Subcutaneous adipose tissue (tissue), 4 donors: ENCODE data around the gene SPHKAP. TPM values are rescaled to one million over a fixed set of nuclear protein-coding genes. Genes with fewer than 3 reads are reported as not detected.

Experiments used
- CTCF ChIP-seq: fragments of 450-650 bp; IDR thresholded peaks from one replicate; pipeline ENCODE4 v1.5.1; 2016; ENCODE audit warnings: low read depth, mild to moderate bottlenecking, control low read depth, antibody characterized with exemption, moderate library complexity
- total RNA-seq, 4 donors: library from RNA; depleted of rRNA; stranded (reverse); fragments of >200 nt; gene quantifications; one replicate each; pipeline ENCODE4 v1.1.0, GENCODE V29; 2016

SPHKAP gene
- total RNA-seq, 4 donors from 2014 or later, result not detected

GRCh38 chr2:228023619-228024018 lies 157.9 kb downstream of the SPHKAP start:
- TF ChIP-seq CTCF, result no peak

- no peak for TF ChIP-seq CTCF
These were observed 163.2 kb downstream of the SPHKAP start for GRCh38 chr2:228018311-228018710.

- TF ChIP-seq CTCF, result no peak
These were observed 163.7 kb downstream of the SPHKAP start for GRCh38 chr2:228017784-228018183.

GRCh38 chr2:228016402-228016801 lies 165.1 kb downstream of the SPHKAP start:
- TF ChIP-seq CTCF, result no peak

- TF ChIP-seq CTCF, result no peak
These were observed 165.7 kb downstream of the SPHKAP start for GRCh38 chr2:228015741-228016140.

GRCh38 chr2:227996366-227996765 lies 185.1 kb downstream of the SPHKAP start:
- TF ChIP-seq CTCF, result no peak

- no peak for TF ChIP-seq CTCF
These were observed 190.6 kb downstream of the SPHKAP start for GRCh38 chr2:227990937-227991336.
